GM19452 (cell line): ENCODE measurements around the gene ZNF518A.
A peak's percentile ranks its signal among the peaks of the same experiment; 100 is the strongest.
"Not testable (repeated sequence)": the region's sequence is repeated elsewhere in the genome, so short reads cannot be mapped to it uniquely, and the experiment has no call there.

Source experiments
- ATAC-seq: cut with Tn5 transposase; IDR thresholded peaks from one replicate; pipeline ENCODE4 v1.9.1; 2021; ENCODE audit not compliant: unreplicated experiment

Gene ZNF518A

GRCh38 chr10:96136810-96137209 lies 6.7 kb downstream of the ZNF518A start:
- no peak for ATAC-seq

- ATAC-seq: no peak
These were observed 7.5 kb downstream of the ZNF518A start for GRCh38 chr10:96137567-96137966.

- ATAC-seq: peak; percentile 92
These were observed 8.0 kb downstream of the ZNF518A start for GRCh38 chr10:96138102-96138501.

GRCh38 chr10:96152437-96152836 lies 22.3 kb downstream of the ZNF518A start:
- ATAC-seq: no peak

GRCh38 chr10:96153070-96153469 lies 23.0 kb downstream of the ZNF518A start:
- ATAC-seq: no peak

- ATAC-seq: no peak
These were observed 35.6 kb downstream of the ZNF518A start for GRCh38 chr10:96165726-96166125.

GRCh38 chr10:96168546-96168945 lies 38.4 kb downstream of the ZNF518A start:
- no peak for ATAC-seq

- no peak for ATAC-seq
These were observed 40.1 kb downstream of the ZNF518A start for GRCh38 chr10:96170230-96170629.

- no peak for ATAC-seq
These were observed 42.6 kb downstream of the ZNF518A start for GRCh38 chr10:96172666-96173065.

- ATAC-seq: no peak
These were observed 46.9 kb downstream of the ZNF518A start for GRCh38 chr10:96176985-96177384.

GRCh38 chr10:96188421-96188820 lies 58.3 kb downstream of the ZNF518A start:
- ATAC-seq: no peak

GRCh38 chr10:96188916-96189315 lies 58.8 kb downstream of the ZNF518A start:
- ATAC-seq: no peak

GRCh38 chr10:96189505-96189904 lies 59.4 kb downstream of the ZNF518A start:
- not testable (repeated sequence) for ATAC-seq

GRCh38 chr10:96201525-96201924 lies 71.4 kb downstream of the ZNF518A start:
- ATAC-seq: no peak

- no peak for ATAC-seq
These were observed 75.5 kb downstream of the ZNF518A start for GRCh38 chr10:96205580-96205979.

GRCh38 chr10:96208271-96208670 lies 78.2 kb downstream of the ZNF518A start:
- ATAC-seq: no peak

- no peak for ATAC-seq
These were observed 78.8 kb downstream of the ZNF518A start for GRCh38 chr10:96208946-96209345.

GRCh38 chr10:96211764-96212163 lies 81.7 kb downstream of the ZNF518A start:
- no peak for ATAC-seq

GRCh38 chr10:96212911-96213310 lies 82.8 kb downstream of the ZNF518A start:
- no peak for ATAC-seq
